Mucosa of descending colon (tissue), 3 donors: ENCODE measurements around the gene PTAR1. TPM values are rescaled to one million over a fixed set of nuclear protein-coding genes. Genes with fewer than 3 reads are reported as not detected.

ENCODE experiments used
- ATAC-seq: fragments of 200-7000 bp; cut with Tn5 transposase; one replicate; pipeline ENCODE4 v1.9.1; 2020; ENCODE audit warnings: mild to moderate bottlenecking, moderate library complexity
- DNase-seq, 3 donors: peaks; one replicate each; pipeline ENCODE4 v3.0.0-alpha.2; 2020
- H3K36me3 ChIP-seq: fragments of 200-600 bp; one replicate; pipeline ENCODE4 v1.8.0; 2021; ENCODE audit warnings: low read depth, mild to moderate bottlenecking
- H3K4me1 ChIP-seq: fragments of 200-600 bp; one replicate; pipeline ENCODE4 v1.8.0; 2021; ENCODE audit warnings: low read depth, mild to moderate bottlenecking
- H3K4me3 ChIP-seq: fragments of 200-600 bp; one replicate; pipeline ENCODE4 v1.8.0; 2021; ENCODE audit warnings: mild to moderate bottlenecking
- H3K9me3 ChIP-seq: fragments of 200-600 bp; one replicate; pipeline ENCODE4 v1.8.0; 2021; ENCODE audit warnings: mild to moderate bottlenecking
- intact Hi-C, 2 donors: fragments of 100-400 bp; cut with DNase I in 1 of 2; cut with micrococcal nuclease in 1 of 2; formaldehyde crosslinking; loops; one replicate each; pipeline versions ENCODE4 v1.11.0 to v1.11.1; 2022; cut with DNase I, micrococcal nuclease
- total RNA-seq, 3 donors: library from RNA; stranded (reverse); fragmentation: NEBNext Ultra II Directional in 2 of 3; extraction: Animal tissue kit (Norgen Biotek cat#: 25700) in 2 of 3; gene quantifications; one replicate each; pipeline versions ENCODE4 v1.2.1 to v1.2.4, GENCODE V29; 2021 to 2023
- TF ChIP-seq, protein P1 (sequence below): fragments of 200-600 bp; IDR thresholded peaks from one replicate; pipeline ENCODE4 v1.8.0; 2022; ENCODE audit warnings: antibody characterized with exemption, mild to moderate bottlenecking
- donor health status: DM: no; HTN: no; CAD: no; lungs with moderate emphysema.
- donor health status: DM: no; HTN: no; CAD: no.
- donor health status: DM: no; HTN: yes; CAD: no.

Gene PTAR1
- total RNA-seq, 3 donors from 2014 or later, result 63.0 to 71.5 (median 68.6) TPM

GRCh38 chr9:69757996-69758675, 1.7 kb downstream of the PTAR1 start:
- no peak for DNase-seq
- Histone ChIP-seq H3K9me3 (no peaks in the 10 kb centered on the region), H3K4me3 (no peak overlapping the region), H3K4me1 (peaks cover 10% of the 10 kb centered on the region), H3K36me3 (peaks cover 4% of the 10 kb centered on the region)
- ATAC-seq, result no peak
- TF ChIP-seq, protein P1, sequence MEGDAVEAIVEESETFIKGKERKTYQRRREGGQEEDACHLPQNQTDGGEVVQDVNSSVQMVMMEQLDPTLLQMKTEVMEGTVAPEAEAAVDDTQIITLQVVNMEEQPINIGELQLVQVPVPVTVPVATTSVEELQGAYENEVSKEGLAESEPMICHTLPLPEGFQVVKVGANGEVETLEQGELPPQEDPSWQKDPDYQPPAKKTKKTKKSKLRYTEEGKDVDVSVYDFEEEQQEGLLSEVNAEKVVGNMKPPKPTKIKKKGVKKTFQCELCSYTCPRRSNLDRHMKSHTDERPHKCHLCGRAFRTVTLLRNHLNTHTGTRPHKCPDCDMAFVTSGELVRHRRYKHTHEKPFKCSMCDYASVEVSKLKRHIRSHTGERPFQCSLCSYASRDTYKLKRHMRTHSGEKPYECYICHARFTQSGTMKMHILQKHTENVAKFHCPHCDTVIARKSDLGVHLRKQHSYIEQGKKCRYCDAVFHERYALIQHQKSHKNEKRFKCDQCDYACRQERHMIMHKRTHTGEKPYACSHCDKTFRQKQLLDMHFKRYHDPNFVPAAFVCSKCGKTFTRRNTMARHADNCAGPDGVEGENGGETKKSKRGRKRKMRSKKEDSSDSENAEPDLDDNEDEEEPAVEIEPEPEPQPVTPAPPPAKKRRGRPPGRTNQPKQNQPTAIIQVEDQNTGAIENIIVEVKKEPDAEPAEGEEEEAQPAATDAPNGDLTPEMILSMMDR, result no peak
- intact Hi-C loops, result no loop called here

DNA sequence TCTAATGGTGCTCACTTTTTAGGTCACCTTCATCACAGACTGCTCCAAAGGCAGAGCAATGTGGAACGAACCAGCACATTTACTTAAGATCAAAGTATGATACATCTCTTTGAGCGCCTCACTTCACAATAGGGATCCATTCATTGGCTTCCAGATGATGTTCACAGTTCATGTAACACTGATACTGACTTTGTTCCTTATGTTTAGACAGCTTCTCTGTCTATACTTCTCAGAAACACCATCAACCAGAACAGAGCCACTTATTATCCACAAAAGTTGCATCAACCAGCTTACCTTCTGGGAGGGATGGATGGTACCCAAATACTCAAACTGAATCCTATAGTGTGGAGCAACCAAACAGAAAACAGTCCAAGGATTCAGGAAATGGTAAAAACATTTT, 4.6 kb downstream of the PTAR1 start:
- ATAC-seq, result no peak
- Histone ChIP-seq H3K4me3 (no peak overlapping the region), H3K36me3 (peaks cover 4% of the 10 kb centered on the region), H3K9me3 (no peaks in the 10 kb centered on the region), H3K4me1 (peaks cover 13% of the 10 kb centered on the region)
- intact Hi-C loops, result no loop called here
- no peak for DNase-seq
- TF ChIP-seq, protein P1, result no peak

- intact Hi-C loops, result no loop called here
- DNase-seq, result no peak
- no peak for ATAC-seq
- no peak overlapping the region for H3K4me3 ChIP-seq
- no peaks in the 10 kb centered on the region for H3K36me3 ChIP-seq
- H3K9me3 ChIP-seq, result no peaks in the 10 kb centered on the region
- TF ChIP-seq, protein P1, result no peak
- H3K4me1 ChIP-seq, result peaks cover 13% of the 10 kb centered on the region
Measured at GRCh38 chr9:69753830-69754229, 6.0 kb downstream of the PTAR1 start.

- no peak for ATAC-seq
- DNase-seq, result no peak
- Histone ChIP-seq H3K36me3 (no peaks in the 10 kb centered on the region), H3K4me1 (peaks cover 4% of the 10 kb centered on the region), H3K9me3 (no peaks in the 10 kb centered on the region), H3K4me3 (no peak overlapping the region)
- intact Hi-C loops, result no loop called here
- TF ChIP-seq, protein P1, result no peak
Measured at GRCh38 chr9:69750085-69750484, 9.7 kb downstream of the PTAR1 start.

DNA sequence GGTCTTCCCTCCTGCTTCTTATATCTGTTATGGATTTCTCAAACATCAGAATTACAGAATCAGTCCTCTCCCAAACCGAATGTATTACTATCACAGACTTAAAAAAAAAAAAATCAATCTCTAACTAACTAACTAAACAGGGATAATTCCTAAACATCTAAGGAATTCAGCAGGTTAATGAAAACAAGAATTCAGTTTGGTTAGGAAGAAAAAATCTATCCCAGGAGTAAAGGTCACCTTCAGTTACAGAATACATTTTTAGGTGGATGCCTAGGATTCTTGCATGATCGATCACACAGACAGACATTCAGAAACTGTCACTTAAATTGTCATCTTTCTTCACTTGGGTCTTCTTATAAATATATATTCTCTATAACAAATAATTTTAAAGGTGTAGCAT, 11.5 kb downstream of the PTAR1 start:
- ATAC-seq (no peak), DNase-seq (no peak)
- TF ChIP-seq, protein P1, result no peak
- H3K4me3 ChIP-seq, result no peak overlapping the region
- intact Hi-C loops, result loop anchor here in 1 of 2 donors (10.0 kb wide), 1 partner anchor 126 kb away; no protein-coding TSS in a partner anchor
- H3K4me1 ChIP-seq, result peaks cover 4% of the 10 kb centered on the region
- no peaks in the 10 kb centered on the region for H3K9me3 ChIP-seq
- no peaks in the 10 kb centered on the region for H3K36me3 ChIP-seq
